GM12892 (cell line): ENCODE results near the gene ZNF398.

Experiments used
- POLR2A ChIP-seq: IDR thresholded peaks from 2 replicates; pipeline ENCODE4 v1.6.1; 2011; ENCODE audit warnings: low read depth, low read length, control low read depth
- POLR2AphosphoS5 ChIP-seq: IDR thresholded peaks from 2 replicates; pipeline ENCODE4 v1.6.1; 2011; ENCODE audit warnings: low read depth, low read length, control low read depth

DNA sequence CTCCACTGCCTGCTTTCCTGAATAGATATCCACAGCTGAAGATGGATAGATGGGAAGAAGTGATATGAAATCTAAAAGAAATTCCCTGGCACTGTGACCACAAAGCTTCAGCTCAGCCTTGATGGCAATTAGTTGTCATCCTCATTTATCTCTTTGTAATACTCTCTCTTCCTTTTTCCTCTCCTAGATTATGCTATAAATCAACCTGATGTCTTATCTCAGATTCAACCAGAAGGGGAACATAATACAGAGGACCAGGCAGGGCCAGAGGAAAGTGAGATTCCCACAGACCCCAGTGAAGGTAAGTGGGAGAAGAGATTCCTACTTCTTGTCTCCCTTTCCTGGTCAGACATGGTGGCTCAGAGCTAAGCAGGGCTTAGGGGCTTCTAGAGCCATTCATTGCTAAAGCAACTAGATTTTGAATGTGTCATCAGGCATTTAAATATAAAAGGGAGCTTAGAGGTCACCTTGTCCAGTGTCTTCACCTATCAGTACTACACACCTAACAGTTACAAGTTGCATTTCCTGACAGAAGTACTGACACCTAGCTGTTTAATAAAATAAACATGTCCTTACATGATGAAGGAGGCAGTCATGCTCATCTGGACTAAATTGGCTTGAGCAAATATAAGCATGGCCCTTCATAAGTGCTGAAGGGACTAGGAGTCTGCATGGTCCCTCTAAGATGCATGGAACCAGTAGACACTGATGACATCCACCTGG, 19.5 kb downstream of the ZNF398 start:
- TF ChIP-seq POLR2A = no peak
- no peak for TF ChIP-seq POLR2AphosphoS5
